GM12875 (cell line): ENCODE results near the gene ENGASE.

Experiments used
- H3K4me3 ChIP-seq: one replicate; pipeline ENCODE4 v1.5.1; 2011; ENCODE audit warnings: low read depth, low read length, control low read depth
- CTCF ChIP-seq: IDR thresholded peaks from 2 replicates; pipeline ENCODE4 v1.5.1; 2011; ENCODE audit warnings: low read depth, mild to moderate bottlenecking, control low read depth, inconsistent platforms, low read length, moderate library complexity, borderline replicate concordance; ENCODE audit not compliant: insufficient read depth

Gene ENGASE

GRCh38 chr17:79074649-79075445, at the start of gene ENGASE:
ENGASE (plus strand) TSS chr17:79074824; CDS start chr17:79074945, 121 bp downstream.
- no peak for TF ChIP-seq CTCF
- H3K4me3 ChIP-seq, result peak within 1 kb of the TSS; percentile 77

GRCh38 chr17:79024901-79025737, 49.5 kb upstream of the ENGASE start:
- no peak overlapping the region for H3K4me3 ChIP-seq
- no peak for TF ChIP-seq CTCF

GRCh38 chr17:79026376-79027273, 48.0 kb upstream of the ENGASE start:
- no peak overlapping the region for H3K4me3 ChIP-seq
- no peak for TF ChIP-seq CTCF

- no peak overlapping the region for H3K4me3 ChIP-seq
- no peak for TF ChIP-seq CTCF
Measured at GRCh38 chr17:79027274-79027924, 47.2 kb upstream of the ENGASE start.

- no peak overlapping the region for H3K4me3 ChIP-seq
- no peak for TF ChIP-seq CTCF
Measured at GRCh38 chr17:79027925-79028491, 46.6 kb upstream of the ENGASE start.
